DOHH2 (cell line): ENCODE results near the gene ZNF417.

Source experiments
- H3F3A ChIP-seq: fragments of 200-600 bp; sonication (generic), shearing (Covaris generic); 2 replicates; pipeline ENCODE4 v1.6.0; 2016; ENCODE audit warnings: antibody characterized with exemption, mild to moderate bottlenecking; ENCODE audit not compliant: control insufficient read depth, insufficient read depth
- H3K27ac ChIP-seq: fragments of 200-600 bp; sonication (generic); 2 replicates; pipeline ENCODE4 v1.5.1; 2014; ENCODE audit warnings: low read depth, mild to moderate bottlenecking, low read length, moderate library complexity
- H3K27me3 ChIP-seq: fragments of 200-600 bp; sonication (generic); 2 replicates; pipeline ENCODE4 v1.6.1; 2014; ENCODE audit warnings: mild to moderate bottlenecking, low read length, mixed read lengths; ENCODE audit not compliant: control insufficient read depth
- H3K36me3 ChIP-seq: fragments of 200-600 bp; sonication (generic); 2 replicates; pipeline ENCODE4 v1.6.1; 2014; ENCODE audit warnings: mild to moderate bottlenecking, low read length, moderate library complexity, mixed read lengths; ENCODE audit not compliant: control insufficient read depth
- H3K4me1 ChIP-seq: fragments of 200-600 bp; sonication (generic); 2 replicates; pipeline ENCODE4 v1.6.1; 2014; ENCODE audit warnings: mild to moderate bottlenecking, low read length, mixed read lengths; ENCODE audit not compliant: control insufficient read depth
- H3K4me2 ChIP-seq: fragments of 200-600 bp; sonication (generic); 2 replicates; pipeline ENCODE4 v1.6.0; 2014; ENCODE audit warnings: mild to moderate bottlenecking, low read length, moderate library complexity
- H3K4me3 ChIP-seq: fragments of 200-600 bp; sonication (generic); 2 replicates; pipeline ENCODE4 v1.5.1; 2014; ENCODE audit warnings: mild to moderate bottlenecking, low read length, mixed read lengths
- H3K79me2 ChIP-seq: fragments of 200-600 bp; sonication (generic); 2 replicates; pipeline ENCODE4 v1.6.1; 2014; ENCODE audit warnings: mild to moderate bottlenecking, low read length, mixed read lengths; ENCODE audit not compliant: control insufficient read depth
- H3K9me2 ChIP-seq: fragments of 200-600 bp; sonication (generic); replicated peaks from 2 replicates; pipeline ENCODE4 v1.6.1; 2014; ENCODE audit warnings: mild to moderate bottlenecking, low read length, mixed read lengths; ENCODE audit not compliant: control insufficient read depth
- H3K9me3 ChIP-seq: fragments of 200-600 bp; sonication (generic); 2 replicates; pipeline ENCODE4 v1.6.1; 2014; ENCODE audit warnings: antibody characterized with exemption, low read length, mixed read lengths; ENCODE audit not compliant: control insufficient read depth, insufficient read depth
- H4K20me1 ChIP-seq: fragments of 200-600 bp; sonication (generic); 2 replicates; pipeline ENCODE4 v1.6.0; 2014; ENCODE audit warnings: low read depth, mild to moderate bottlenecking, antibody characterized with exemption, low read length, moderate library complexity; ENCODE audit not compliant: control insufficient read depth, insufficient read depth
- EZH2phosphoT487 ChIP-seq: fragments of 200-600 bp; sonication (generic); IDR thresholded peaks from 2 replicates; pipeline ENCODE4 v1.6.1; 2017; ENCODE audit warnings: borderline replicate concordance, mild to moderate bottlenecking, antibody characterized with exemption, low read length, moderate library complexity, mixed read lengths
- TF ChIP-seq, protein P1 (sequence below): fragments of 200-600 bp; sonication (generic); IDR thresholded peaks from one replicate; pipeline ENCODE4 v1.5.1; 2014; ENCODE audit warnings: antibody characterized with exemption, mild to moderate bottlenecking, low read depth, low read length; ENCODE audit not compliant: poor library complexity, severe bottlenecking

Gene ZNF417

DNA sequence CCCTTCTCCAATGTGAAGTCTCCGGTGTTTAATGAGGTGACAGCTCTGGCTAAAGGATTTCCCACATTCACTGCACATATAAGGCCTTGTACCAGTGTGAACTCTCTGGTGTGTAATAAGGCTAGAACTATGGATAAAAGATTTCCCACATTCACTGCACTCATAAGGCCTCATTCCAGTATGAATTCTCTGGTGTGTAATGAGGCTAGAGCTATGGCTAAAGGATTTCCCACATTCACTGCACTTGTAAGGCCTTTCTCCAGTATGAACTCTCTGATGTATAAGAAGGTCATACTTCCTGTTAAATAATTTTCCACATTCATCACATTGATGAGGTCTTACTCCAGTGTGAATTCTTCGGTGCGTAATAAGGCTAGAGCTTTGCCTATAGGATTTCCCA, 25.2 kb upstream of the ZNF417 start:
- H3K79me2 ChIP-seq, result no peaks in the 10 kb centered on the region; the same call in 1 of the 2 replicates

DNA sequence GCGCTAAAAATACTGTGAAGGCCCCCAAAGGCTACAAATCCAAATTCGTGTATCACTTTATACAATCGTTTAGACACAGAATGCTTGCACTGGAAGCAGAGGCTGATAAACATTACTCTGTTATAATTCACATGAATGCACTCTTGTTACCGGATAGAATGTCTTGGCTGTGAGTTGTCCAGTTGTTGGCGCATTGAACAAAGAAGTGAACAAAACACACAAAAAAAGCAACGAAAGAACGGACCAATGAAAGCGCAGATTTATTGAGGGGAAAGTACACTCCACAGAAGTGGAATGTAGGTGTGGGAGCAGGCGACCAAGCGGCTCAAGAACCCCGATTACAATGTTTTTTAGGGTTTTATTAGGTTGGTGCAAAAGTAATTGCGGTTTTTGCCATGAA, 19.3 kb upstream of the ZNF417 start:
- no peaks in the 10 kb centered on the region for H3K9me2 ChIP-seq
- no peaks in the 10 kb centered on the region for H3K79me2 ChIP-seq
- H3K27me3 ChIP-seq, result no peaks in the 10 kb centered on the region
- TF ChIP-seq EZH2phosphoT487, result no peak
- TF ChIP-seq, protein P1, sequence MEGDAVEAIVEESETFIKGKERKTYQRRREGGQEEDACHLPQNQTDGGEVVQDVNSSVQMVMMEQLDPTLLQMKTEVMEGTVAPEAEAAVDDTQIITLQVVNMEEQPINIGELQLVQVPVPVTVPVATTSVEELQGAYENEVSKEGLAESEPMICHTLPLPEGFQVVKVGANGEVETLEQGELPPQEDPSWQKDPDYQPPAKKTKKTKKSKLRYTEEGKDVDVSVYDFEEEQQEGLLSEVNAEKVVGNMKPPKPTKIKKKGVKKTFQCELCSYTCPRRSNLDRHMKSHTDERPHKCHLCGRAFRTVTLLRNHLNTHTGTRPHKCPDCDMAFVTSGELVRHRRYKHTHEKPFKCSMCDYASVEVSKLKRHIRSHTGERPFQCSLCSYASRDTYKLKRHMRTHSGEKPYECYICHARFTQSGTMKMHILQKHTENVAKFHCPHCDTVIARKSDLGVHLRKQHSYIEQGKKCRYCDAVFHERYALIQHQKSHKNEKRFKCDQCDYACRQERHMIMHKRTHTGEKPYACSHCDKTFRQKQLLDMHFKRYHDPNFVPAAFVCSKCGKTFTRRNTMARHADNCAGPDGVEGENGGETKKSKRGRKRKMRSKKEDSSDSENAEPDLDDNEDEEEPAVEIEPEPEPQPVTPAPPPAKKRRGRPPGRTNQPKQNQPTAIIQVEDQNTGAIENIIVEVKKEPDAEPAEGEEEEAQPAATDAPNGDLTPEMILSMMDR, result no peak
- no peak overlapping the region for H3K4me3 ChIP-seq
- H3K4me1 ChIP-seq, result no peaks in the 10 kb centered on the region
- no peak overlapping the region for H3K27ac ChIP-seq
- H4K20me1 ChIP-seq, result no peaks in the 10 kb centered on the region
- peaks cover 37% of the 10 kb centered on the region for H3K9me3 ChIP-seq
- H3F3A ChIP-seq, result no peaks in the 10 kb centered on the region
- no peaks in the 10 kb centered on the region for H3K36me3 ChIP-seq
- no peak overlapping the region for H3K4me2 ChIP-seq

More for the DNA sequence above, 25.2 kb upstream of the ZNF417 start:
- H3K9me2 ChIP-seq, result no peaks in the 10 kb centered on the region
- peaks cover 43% of the 10 kb centered on the region; the same call in 1 of the 2 replicates for H3K9me3 ChIP-seq
- H3F3A ChIP-seq, result no peaks in the 10 kb centered on the region
- TF ChIP-seq, protein P1, result no peak
- no peak for TF ChIP-seq EZH2phosphoT487
- H4K20me1 ChIP-seq, result no peaks in the 10 kb centered on the region
- peaks cover 1% of the 10 kb centered on the region; the same call in 1 of the 2 replicates for H3K4me1 ChIP-seq
- no peaks in the 10 kb centered on the region for H3K27me3 ChIP-seq
- no peak overlapping the region for H3K4me3 ChIP-seq
- H3K27ac ChIP-seq, result no peak overlapping the region
- no peak overlapping the region for H3K4me2 ChIP-seq
- peaks cover 10% of the 10 kb centered on the region for H3K36me3 ChIP-seq

DNA sequence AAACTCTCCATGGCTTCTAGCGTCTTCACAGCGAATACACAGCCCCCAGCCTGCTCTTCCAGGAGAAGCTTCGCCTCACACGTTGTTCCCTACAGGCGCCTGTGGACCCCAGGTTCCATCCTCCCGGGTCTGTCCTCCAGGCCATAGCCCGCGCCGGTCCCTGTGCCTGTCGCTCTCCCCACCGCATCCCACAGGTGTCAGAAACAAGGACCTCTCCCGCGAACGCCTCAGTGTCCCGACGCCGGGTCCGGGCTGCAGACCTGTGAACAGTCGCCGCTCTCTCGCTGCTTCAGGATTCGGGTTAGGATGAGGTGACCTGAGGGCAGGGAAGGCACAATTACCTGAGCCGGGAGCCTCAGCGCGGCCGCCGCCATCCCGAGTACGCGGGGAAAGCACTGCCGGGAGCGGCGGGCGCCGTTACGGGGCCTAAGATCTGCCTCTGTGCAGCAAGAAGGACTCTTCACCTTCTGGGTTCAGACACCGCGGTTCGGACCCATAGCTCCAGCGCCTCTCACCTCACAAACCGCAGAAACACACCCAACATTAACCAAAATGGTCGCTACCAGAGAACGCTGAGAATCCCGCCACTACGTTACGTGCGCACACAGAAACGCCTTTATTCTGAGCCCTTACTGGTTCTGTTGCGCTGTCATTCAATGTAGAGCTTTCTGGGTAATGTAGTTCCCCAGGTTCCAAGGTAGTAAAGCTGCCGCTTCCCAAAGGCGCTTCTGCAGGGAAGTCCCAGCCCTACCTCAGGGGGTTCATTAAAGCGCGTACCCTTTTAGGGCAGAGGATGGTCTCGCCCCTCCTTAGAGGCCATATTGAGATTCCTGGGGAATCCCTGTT, 18.7 kb upstream of the ZNF417 start, which contains the start of gene ZNF418:
Gene ZNF418 (minus strand): TSS at position 583 of the 846 bp plus-strand sequence. CDS start 1,580 bp downstream, outside the sequence.
- H3K4me3 ChIP-seq, result peak within 1 kb of the TSS; percentile 27; the same call in 1 of the 2 replicates
- H3K27ac ChIP-seq, result no peak within 1 kb of the TSS
- no peaks in the 10 kb centered on the region for H4K20me1 ChIP-seq
- no peaks in the 10 kb centered on the region for H3K4me1 ChIP-seq
- TF ChIP-seq, protein P1, result no peak
- no peak for TF ChIP-seq EZH2phosphoT487
- H3K9me2 ChIP-seq, result no peaks in the 10 kb centered on the region
- H3K79me2 ChIP-seq, result no peaks in the 10 kb centered on the region
- H3K27me3 ChIP-seq, result no peaks in the 10 kb centered on the region
- no peaks in the 10 kb centered on the region for H3F3A ChIP-seq
- H3K9me3 ChIP-seq, result peaks cover 40% of the 10 kb centered on the region
- no peak within 1 kb of the TSS for H3K4me2 ChIP-seq
- H3K36me3 ChIP-seq, result no peaks in the 10 kb centered on the region
